ENCODE results near the gene SLC46A1.
A peak's percentile ranks its signal among the peaks of the same experiment; 100 is the strongest.

Gene SLC46A1

DNA sequence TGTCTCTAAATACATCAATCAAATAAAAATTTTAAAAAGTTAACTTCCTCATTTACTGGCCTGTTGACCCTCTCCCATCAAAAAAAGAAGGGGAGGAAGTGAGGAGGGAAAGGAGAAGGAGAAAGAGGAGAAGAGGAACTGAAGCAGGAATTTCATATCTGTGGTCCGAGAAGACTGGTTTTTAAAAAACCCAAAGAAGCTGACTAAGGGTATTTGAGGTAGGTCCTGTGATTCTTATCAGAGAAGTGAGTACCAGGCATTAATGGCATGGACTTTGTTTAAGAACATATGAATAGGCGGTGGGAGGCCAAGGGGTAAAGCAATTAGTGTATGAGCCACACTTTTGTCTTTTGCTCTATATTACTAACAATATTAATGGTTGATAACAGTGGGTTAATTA is 2.0 kb downstream of the SLC46A1 start:
- no peak for DNase-seq (ENCODE audit: low read depth)

DNA sequence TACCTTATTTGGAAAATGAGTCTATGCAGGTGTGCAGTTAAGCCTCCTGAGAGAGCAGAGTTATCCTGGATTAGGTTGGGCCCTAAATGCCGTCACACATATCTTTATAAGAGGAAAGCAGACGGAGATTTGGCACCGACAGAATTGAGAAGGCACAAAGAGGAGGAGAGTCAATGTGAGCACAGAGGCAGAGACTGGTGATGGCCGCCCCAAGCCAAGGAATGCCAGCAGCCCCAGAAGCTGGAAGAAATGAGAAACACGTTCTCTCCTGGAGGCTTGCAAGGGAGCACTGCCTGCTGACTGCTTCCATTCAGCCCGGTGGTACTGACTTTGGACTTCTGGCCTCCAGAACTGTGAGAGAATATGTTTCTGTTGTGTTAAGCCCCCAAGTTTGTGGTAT is 3.2 kb downstream of the SLC46A1 start:
- DNase-seq (ENCODE audit: low read depth): no peak

DNA sequence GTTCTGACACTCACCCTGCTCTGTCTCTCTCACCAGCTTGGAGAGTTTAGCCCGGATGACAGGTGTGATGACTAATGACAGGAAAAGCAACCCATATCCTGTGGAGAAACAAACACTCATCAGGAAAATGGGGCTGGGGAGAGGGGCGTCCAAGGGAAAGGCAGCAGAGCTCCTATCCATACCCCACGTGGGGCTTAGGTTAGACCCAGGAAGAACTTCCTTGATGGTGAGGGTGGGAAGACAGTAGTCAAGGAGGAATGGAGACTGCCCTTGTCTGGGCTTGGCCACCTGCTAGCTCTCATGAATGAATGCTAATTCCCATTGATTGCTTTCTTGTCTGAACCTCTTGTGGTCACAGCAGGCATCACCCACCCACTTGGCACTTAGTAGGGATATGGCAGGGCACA is 3.8 kb downstream of the SLC46A1 start:
- no peak for DNase-seq (ENCODE audit: low read depth)

DNA sequence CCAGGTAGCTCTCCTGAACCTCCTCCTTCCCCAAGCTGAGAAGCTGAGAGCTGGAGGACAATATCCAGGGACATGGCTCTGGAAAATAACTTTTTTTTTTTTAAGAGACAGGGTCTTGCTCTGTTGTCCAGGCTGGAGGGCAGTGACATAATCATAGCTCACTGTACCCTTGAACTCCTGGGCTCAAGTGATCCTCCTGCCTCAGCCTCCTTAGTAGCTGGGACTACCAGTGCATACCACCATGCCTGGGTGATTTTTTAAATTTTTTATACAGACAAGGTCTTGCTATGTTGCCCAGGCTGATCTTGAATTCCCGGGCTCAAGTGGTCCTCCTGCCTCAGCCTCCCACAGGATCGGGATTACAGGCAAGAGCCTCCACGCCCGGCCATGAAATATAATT is 6.2 kb downstream of the SLC46A1 start:
- no peak for DNase-seq (ENCODE audit: low read depth)

DNA sequence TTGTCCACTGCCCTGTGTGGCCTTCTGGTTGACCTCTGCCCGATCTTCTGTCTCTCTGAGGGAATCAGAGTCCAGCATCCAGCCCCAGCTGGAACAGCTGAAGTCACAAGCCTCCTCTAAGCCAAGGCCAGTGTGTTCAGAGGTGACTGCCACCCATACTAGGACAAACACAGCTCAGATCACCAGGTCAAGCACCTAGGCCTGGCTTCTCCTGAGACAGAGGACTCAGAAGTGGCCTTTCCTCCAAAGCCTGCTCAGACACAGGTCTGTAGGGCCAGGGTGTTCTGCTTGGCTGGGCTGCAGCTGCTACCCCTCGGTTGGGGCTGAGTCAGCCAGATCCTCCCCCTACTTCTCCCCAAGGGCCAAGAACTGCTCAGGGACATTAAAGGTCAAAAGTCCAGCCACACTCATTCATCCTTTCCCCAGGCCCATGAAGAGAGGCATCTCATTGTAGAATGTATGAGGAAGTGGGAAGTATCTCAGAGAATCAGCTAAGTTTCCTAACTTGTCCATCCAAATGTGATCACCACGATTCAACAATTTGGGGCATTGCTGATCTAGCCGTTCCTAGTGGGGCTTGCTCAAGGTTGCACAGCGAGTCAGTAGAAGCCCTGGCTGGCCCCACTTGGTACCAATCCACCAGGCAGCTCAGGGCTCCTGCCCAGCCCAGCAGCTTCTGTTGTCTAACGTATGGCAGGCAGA is 7.6 kb downstream of the SLC46A1 start:
- peak; percentile 51 for DNase-seq (ENCODE audit: low read depth)

DNA sequence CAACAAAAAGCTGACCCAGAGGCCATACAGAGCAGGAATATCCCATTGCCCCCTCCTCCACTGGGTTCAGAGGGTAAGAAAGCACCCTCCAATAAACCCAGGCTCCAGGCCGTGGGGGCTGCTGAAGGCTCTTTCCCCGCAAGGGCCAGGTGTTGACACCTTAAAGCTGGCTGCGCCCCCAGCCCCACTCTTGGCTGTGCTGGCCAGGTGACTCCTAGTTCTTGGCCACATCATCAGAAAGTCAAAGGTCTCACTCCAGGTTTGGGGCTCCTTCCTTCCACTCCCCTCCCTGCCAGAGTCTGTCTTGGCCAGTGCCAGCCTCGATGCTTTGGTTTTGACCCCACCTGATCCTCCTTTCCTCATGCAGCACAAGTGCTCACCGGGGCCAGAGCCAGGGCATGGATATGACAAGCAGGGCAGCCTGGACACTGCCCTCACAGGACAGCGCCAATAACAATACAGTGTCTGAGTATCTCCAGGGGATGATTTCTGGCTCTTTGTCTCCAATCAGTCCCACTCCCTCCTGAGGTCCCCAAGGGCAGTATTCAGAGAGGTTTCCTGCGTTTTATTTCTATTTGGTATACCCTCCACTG is 8.2 kb downstream of the SLC46A1 start:
- DNase-seq (ENCODE audit: low read depth): no peak

DNA sequence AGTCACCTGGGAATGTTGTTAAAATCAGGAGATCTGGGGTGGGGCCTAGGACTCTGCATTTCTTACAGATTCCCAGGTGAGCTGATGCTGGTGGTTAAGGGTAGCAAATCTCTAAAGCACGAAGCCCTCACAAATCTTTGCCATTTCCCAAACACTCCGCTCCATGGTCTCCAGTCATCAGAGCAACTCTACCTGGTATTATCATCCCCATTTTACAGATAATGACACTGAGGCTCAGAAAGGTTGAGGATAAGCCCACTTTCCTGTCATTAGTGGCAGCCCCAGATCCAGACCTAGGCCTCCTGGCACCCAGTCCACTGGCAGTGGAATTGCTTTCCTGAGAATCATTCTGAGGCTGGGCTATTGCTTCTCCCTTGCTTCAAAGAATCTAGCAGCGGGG is 8.7 kb downstream of the SLC46A1 start:
- no peak for DNase-seq (ENCODE audit: low read depth)

DNA sequence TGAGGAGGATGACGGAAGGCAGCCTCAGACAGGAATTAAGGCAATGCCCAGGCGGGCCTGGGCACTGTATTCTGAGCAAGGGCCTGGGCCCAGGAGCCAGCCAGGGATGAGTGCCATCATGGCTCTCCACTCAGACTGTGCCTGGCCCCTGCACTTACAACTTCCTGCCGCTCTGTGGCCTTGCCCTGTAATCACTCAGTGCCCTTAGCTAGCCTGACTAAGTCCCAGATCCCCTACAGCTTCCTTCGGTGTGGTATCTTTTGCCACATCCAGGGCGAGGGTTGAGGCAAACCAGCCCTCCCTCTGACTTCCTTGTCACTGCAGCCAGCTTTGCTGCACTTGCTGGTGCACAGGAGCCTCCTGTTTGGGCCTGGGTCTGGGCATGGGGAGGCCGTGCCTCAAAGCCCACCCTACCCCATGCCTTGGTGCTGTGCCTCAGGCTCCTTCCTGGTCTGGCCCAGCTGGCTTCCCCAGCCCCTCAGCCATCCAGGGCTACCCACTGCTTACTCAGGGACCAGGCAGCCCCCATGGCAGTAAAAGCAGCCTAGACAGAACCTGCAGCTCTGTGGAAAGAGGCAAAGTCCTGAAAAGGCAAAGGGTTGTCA is 9.3 kb downstream of the SLC46A1 start:
- no peak for DNase-seq (ENCODE audit: low read depth)

DNA sequence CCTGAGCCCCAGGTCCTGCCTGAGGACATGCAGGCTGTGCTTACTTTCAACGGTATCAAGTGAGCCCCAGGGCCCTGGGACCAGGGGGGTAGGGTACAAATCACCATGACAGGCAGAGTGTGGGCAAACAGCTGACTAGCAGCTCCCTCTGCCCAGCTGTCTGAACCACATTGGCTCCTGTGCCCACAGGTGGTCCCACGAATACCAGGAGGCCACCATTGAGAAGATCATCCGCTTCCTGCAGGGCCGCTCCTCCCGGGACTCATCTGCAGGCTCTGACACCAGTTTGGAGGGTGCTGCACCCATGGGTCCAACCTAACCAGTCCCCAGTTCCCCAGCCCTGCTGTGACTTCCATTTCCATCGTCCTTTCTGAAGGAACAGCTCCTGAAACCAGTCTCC is 10.0 kb downstream of the SLC46A1 start:
- no peak for DNase-seq (ENCODE audit: low read depth)

DNA sequence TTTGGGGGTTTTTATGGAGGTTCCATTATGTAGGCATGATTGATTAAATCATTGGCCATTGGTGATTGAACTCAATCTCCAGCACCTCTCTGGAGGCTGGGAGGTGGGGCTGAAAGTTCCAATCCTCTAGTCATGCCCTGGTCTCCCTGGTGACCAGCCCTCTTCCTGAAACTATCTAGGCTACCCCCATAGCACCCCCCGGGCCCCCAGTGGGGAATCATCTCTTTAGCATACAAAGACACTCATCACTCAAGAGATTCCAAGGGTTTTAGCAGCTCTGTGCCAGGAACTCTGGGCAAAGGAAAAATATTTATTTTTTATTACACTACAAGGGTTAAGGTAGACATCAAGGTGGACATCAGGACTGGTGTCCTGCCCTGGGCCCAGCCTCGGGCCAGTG is 10.6 kb downstream of the SLC46A1 start:
- no peak for DNase-seq (ENCODE audit: low read depth)

DNA sequence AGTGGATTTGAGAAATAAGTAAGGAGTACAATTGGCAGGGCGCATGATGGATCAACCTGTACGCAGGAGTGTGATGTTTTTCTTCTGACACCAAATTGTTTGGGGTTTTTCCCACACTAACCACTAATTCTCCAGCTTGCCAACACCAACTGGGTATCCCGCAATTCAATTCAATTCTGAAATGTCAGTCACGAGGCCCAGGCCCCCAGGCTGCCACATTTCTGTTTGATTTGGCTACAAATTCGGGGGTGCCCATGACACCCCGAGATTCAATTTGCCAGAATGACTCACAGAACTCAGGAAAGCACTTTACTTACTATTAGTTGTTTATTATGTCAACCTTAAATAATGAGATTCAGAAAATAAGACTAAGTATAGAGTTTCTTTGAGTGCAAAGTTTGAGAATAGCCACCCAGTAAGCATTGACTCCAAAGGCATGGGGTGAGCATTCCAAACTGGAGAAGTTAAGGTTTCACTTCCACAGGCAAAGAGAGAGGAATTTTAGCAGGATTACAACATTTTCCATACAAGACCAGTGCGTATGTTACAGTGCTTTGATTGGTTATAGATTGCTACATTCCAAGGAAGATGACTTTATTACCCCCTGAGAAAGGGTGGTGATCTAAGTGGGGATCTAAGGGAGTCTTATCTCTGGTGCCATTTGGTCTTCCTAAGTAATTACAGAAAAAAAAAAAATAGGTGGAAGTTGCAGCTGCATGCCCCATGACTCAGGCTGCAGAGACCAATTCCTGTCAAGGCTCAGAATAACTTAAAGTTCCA is 11.5 kb downstream of the SLC46A1 start:
- peak; percentile 75 for DNase-seq (ENCODE audit: low read depth)

DNA sequence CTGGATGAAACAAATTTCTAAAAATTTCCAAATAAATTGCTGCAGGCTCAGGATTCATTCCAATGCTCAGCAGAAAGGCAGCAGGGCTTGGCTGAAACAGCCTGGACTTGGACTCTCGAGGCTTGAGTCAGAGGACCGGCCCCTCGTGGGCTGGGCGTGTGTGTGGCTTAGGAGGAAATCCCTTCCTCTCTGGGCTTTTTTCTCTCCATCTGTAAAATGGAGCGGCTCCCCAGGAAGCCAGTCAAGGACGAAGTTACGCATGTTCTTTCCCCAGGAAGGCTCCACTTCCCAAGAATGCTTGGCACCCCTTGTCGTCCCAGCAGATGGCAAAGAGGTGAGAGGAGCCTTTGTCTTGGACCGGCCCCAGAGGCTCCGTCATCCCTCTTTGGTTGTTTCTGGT is 13.5 kb downstream of the SLC46A1 start:
- DNase-seq (ENCODE audit: low read depth): no peak

DNA sequence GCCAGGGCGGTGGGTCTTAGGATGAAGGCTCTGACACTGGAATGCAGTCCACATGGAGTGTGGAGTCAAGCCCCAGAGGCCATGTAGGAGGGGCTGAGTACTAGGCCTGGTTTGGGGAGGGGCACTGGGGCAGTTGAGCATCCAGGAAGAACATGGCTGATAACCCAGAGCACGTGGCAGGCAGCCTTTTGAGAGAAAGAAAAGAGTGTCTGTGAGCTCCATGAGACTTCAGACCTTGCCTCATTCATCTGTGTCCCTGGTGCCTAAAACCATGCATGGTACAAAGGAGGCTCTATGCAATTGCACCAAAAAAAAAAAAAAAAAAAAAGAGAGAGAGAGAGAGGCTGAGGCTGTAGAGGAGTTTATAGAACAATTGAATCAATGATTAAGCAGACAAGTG is 14.6 kb downstream of the SLC46A1 start:
- no peak for DNase-seq (ENCODE audit: low read depth)

DNA sequence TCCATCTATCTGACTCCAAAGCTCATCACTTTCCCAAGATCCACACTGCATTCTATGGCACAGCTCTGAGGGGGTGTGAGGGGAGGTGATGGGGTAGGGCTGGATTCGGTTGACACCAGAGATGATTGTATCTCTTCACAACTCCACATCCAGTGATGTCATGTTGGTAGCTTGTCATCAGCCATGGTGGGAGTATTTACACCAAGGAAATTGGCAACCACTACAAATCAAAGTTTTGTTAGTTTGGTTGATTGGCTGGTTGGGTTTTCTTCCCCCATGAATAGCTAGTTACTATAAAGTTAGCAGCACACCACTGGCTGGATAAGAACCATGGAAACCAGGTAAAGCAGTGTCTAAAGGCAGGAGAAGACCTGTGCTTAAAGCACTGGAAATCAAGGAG is 15.0 kb downstream of the SLC46A1 start:
- DNase-seq (ENCODE audit: low read depth): no peak

DNA sequence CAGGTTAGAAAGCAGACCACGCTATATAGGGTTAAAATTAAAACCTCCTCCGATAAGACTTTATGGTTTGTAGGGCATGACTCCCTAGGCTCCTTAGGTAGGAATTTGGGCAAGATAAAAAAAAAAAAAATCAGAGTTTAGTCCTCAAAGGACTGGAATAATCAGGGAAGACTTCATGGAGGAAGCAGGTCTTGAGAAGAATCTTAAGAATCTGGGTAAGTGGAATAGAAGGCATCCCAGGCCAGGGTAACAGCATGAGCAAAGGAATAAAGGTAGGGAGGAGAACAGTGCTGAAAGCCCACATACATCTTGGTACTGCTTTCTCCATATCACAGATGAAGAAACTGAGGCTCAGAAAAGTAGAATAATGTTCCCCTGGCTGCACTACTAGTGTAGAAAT is 15.4 kb downstream of the SLC46A1 start:
- no peak for DNase-seq (ENCODE audit: low read depth)

DNA sequence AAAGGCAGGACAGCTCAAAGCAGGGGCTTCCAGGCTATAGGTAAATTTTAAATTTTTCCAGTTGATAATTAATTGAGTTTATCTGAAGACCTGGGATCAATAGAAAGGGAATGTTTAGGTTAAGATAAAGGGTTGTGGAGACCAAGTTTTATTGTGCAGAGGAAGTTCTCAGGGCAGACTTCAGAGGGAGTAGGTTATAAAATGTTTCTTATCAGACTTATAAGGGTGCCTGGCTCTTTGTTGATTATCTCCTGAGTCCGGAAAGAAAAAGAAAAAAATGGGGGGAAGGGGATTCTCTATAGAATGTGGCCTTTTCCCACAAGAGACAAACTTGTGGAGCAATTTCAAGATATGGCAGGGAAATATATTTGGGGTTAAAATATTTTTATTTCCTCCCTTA is 15.9 kb downstream of the SLC46A1 start:
- no peak for DNase-seq (ENCODE audit: low read depth)

DNA sequence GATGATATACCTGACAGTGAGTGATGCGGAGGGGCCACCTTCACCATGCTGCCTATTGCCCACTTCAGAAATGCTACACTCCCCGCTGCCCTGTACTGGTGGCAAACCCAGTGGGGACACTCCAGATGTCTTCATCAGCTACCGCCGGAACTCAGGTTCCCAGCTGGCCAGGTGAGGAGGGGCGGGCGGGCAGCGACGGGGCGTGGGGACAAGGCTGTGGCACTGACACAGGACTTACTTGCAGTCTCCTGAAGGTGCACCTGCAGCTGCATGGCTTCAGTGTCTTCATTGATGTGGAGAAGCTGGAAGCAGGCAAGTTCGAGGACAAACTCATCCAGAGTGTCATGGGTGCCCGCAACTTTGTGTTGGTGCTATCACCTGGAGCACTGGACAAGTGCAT is 17.9 kb downstream of the SLC46A1 start:
- DNase-seq (ENCODE audit: low read depth): no peak

DNA sequence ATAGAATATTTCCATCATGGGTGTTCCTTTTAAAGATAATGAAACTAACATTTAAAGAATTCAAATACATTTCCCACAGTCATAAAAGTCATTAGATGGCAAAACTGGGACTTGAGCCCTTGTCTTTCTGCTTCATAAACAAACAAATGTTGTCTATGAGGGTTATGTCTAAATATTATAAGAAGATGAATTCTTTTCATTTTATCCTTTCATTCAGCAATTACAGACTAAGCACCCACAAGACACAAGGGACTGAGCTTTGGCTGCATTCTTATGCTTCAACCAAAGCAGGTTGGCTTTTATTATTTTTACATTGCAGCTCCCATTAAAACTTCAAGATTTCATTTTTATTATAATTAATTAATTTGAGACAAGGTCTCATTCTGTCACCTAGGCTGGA is 19.6 kb downstream of the SLC46A1 start:
- no peak for DNase-seq (ENCODE audit: low read depth)

DNA sequence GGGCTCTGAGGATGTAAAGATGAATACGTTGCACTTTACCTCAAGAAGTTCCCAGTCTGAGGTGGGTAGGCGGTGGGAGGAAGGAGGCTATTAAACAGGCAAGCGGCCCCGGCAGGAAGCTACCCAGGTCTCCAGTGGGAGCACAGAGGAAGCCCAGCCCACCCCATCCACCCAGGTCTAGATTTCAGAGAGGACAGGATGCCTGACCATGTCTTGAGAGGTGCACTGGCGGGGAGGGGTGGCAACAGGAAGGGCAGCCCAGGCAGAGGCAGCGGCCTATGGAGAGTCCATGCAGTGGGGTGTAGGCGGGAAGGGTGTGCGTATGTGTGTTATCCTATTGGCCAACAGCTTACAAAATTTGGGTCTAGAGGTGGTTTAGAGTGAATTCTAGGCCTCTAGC is 20.6 kb downstream of the SLC46A1 start:
- DNase-seq (ENCODE audit: low read depth): no peak

DNA sequence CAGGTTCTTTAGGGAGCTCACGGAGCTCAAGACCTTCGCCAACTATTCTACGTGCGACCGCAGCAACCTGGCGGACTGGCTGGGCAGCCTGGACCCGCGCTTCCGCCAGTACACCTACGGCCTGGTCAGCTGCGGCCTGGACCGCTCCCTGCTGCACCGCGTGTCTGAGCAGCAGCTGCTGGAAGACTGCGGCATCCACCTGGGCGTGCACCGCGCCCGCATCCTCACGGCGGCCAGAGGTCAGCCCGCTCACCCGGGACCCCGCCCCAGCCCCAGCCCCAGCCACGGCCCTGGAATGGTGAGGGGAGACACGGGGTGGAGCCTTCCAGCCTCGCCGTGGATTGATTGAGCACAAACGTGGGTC is 21.0 kb downstream of the SLC46A1 start:
- DNase-seq (ENCODE audit: low read depth): no peak

DNA sequence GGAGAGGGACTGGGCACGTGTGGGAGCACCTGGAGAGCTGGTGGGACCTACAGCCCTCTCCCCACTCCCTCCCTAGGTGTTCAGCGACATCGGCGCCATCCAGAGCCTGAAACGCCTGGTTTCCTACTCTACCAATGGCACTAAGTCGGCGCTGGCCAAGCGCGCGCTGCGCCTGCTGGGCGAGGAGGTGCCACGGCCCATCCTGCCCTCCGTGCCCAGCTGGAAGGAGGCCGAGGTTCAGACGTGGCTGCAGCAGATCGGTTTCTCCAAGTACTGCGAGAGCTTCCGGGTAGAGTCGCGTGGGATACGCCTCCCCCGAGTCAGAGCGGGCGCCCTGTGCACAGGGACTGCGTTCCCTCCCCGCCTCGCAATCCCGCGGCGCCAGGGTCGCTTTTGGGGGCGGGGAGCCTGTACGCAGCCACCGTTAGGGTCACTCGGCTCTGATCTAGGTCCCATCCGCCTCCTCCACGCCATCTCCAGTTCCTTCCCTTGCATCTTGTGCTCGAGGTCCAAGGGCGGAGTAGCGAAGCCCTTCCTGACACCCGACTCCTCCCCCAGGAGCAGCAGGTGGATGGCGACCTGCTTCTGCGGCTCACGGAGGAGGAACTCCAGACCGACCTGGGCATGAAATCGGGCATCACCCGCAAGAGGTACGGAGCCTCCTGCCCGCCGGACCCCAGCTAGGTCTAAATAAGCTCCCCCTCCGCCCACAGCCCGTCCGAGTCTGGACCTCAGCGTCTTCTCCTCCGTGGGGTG is 21.6 kb downstream of the SLC46A1 start:
- DNase-seq (ENCODE audit: low read depth): no peak

DNA sequence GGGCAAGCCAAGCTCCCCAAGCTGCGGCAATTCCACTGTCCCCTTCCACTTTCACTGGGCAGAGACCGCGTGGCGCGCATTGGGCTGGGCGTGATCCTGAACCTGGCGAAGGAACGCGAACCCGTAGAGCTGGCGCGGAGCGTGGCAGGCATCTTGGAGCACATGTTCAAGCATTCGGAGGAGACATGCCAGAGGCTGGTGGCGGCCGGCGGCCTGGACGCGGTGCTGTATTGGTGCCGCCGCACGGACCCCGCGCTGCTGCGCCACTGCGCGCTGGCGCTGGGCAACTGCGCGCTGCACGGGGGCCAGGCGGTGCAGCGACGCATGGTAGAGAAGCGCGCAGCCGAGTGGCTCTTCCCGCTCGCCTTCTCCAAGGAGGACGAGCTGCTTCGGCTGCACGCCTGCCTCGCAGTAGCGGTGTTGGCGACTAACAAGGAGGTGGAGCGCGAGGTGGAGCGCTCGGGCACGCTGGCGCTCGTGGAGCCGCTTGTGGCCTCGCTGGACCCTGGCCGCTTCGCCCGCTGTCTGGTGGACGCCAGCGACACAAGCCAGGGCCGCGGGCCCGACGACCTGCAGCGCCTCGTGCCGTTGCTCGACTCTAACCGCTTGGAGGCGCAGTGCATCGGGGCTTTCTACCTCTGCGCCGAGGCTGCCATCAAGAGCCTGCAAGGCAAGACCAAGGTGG is 24.7 kb downstream of the SLC46A1 start:
- no peak for DNase-seq (ENCODE audit: low read depth)
